Esophagus squamous epithelium (tissue), 4 donors: ENCODE data around the gene PRSS57.

Experiments used
- POLR2A ChIP-seq, 4 donors: fragments of 450-650 bp; IDR thresholded peaks; one replicate each; pipeline ENCODE4 v1.6.1; 2017; ENCODE audit warnings: antibody characterized with exemption in 4 of 4, mild to moderate bottlenecking in 4 of 4, moderate library complexity in 3 of 4
- TF ChIP-seq, protein P1 (sequence below), 6 experiments: fragments of 450-650 bp in 4 of 6; fragments of 200-600 bp in 2 of 6; sonication (generic) in 2 of 6; IDR thresholded peaks; one replicate each; pipeline ENCODE4 v1.5.1; 2016 to 2019; ENCODE audit warnings: antibody characterized with exemption in 6 of 6, mild to moderate bottlenecking in 4 of 6, moderate library complexity in 4 of 6

DNA sequence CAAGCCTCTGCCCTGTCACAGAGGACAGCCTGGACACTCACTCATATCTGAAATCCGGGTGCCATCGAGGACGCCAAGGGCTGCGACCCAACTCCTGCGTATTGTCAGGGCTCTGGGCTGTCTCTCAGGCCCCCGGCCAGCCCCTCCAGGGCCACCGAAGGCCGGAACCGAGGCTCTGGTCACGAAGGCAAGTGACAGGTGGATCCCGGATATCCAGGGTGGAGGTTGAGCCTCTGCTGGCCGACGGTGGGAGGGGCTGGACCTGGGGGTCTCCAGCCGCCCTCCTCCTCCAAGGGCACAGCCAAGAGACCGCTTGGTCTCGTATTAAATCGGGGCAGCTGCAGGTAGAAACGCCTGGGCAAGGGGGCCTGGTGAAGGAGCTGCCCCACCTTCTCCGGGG is 37.6 kb downstream of the PRSS57 start:
- TF ChIP-seq, protein P1, sequence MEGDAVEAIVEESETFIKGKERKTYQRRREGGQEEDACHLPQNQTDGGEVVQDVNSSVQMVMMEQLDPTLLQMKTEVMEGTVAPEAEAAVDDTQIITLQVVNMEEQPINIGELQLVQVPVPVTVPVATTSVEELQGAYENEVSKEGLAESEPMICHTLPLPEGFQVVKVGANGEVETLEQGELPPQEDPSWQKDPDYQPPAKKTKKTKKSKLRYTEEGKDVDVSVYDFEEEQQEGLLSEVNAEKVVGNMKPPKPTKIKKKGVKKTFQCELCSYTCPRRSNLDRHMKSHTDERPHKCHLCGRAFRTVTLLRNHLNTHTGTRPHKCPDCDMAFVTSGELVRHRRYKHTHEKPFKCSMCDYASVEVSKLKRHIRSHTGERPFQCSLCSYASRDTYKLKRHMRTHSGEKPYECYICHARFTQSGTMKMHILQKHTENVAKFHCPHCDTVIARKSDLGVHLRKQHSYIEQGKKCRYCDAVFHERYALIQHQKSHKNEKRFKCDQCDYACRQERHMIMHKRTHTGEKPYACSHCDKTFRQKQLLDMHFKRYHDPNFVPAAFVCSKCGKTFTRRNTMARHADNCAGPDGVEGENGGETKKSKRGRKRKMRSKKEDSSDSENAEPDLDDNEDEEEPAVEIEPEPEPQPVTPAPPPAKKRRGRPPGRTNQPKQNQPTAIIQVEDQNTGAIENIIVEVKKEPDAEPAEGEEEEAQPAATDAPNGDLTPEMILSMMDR (IDR thresholded peaks at IDR 0.05): no peak
- TF ChIP-seq POLR2A (IDR thresholded peaks at IDR 0.05): no peak
